NK-92 treated with Interleukin-12 subunit alpha and Interleukin-12 subunit beta, amount 100 ng/mL, for 24 hours (cell line): Measurements from ENCODE around the gene IFT74.

Experiments used
- DNase-seq: peaks from one replicate; lab custom pipeline; 2025; lab: John Stamatoyannopoulos, UW

IFT74 gene

DNA sequence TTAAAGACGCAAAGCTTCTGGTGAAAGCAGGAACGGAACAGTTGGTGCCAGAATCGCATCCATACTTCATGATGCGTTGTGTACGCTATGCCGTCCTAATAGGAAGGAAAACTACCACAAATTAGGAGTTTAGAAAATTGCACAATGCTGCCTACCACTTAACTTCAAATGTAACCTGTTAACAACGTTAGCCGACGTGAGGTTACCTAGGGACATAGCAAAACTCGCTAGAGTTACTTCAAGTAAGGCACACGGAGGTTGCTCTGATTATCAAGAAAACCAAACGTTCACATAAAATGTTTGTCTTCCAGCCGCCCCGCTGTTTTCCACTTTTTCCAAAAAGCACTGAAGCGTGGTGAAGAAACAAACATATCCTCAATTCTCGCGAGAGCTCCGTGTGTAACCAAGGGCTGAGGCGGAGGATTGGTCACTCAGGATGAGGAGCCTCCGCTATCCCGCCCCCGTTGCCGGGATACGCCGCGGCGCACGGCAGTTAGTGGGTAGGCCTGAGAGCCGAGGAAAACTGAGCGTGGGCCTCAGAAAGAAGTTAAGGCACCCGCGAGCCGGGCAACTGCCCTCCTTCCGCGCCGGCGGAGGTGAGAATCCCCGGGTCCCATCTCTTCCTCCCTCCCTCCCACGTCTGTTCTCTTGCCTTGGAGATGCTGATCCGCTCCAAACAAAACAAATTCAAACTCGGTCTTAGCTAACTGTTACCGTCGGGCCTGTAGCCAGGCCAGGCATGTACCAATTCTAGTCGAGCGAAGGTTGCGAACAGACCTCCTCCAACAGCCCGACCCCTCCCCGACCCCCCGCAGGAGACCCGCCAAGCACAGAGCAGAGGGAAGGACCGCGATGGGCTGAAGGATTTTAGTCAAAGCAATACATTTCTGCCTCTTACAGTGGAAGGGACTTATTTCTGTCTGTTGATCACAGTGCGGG is at the start of gene IFT74:
IFT74 (plus strand) TSS at position 492 of the 939 bp plus-strand sequence. CDS start 5,556 bp downstream, outside the sequence.
- peak; percentile 88 for DNase-seq

DNA sequence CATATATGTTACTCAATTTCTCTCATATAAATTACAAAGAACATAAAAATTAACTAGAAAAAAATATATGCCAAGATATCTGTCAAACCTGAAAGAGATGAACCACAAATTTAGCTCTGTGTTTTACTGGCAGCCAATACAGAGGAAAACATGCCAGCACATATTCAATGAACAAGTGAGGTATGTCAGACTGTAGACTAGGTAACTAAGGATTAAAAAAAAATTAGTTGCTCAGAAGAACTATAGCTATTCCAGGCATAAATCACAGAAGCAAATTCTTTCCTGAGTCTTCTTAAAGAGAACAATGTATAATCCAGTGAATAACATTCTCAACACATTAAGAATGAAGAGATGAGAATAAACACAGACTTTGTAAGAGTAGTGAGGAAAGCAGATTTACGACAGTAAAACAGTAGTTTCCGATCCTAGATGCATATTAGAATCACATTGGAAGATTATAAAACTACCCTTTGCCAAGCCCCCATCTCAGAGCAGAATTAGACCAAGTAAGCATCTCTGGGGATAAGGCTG is 43.0 kb upstream of the IFT74 start:
- DNase-seq: no peak

DNA sequence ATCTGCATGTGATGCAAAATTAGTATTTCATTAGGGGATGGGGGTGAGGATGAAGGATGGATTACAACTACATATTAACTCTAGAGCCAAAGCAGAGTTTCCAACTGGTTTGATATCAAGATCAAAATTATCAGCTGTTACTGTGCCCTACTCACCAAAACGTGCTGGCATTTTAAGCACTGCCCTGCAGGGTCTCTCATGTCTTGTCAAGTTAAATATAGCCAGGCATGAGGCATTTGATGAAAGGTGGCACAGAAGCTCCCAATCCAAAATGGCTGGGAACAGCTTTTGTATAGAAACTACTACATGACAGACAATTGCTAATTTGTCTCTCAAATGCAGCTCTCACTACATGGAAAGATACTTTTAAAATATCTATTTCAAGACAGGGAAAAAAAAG is 36.5 kb upstream of the IFT74 start:
- DNase-seq: no peak

DNA sequence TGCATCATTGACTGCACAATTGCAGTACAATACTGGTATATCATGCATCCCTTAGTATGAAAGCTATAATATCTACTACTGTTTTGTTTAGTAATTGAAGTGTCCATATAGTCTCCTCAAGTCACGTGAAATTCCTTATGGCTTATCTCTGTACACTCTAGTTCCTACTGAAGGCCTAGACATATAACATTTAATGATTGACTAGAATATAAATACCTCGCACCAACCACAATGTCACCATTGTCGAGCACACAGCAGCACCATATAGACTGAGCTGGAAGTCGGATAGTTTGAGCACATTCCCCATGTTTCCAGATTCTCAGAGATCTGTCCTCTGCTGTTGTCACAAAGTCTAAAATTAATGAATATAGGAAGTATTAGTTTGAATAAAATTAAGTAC is 30.6 kb upstream of the IFT74 start:
- DNase-seq: no peak

DNA sequence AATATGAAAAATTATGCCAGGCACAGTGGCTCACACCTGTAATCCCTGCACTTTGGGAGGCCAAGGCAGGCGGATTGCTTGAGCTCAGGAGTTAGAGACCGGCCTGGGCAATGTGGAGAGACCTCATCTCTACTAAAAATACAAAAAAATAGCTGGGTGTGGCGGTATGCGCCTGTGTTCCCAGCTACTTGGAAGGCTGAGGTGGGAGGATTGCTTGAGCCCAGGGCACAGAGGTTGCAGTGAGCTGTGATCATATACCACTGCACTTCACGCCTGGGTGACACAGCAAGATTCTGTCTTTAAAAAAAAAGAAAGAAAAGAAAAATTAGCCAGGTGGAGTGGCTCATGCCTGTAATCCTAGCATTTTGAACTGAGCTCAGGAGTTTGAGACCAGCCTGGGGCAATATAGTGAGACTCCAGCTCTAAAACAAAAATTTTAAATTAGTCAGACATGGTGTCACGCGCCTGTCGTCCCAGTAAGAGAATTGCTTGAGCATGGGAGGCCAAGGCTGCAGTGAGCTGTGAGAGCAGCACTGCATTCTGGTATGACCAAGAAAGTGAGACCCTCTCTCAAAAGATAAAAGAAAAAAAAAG is 27.2 kb upstream of the IFT74 start:
- DNase-seq: no peak

DNA sequence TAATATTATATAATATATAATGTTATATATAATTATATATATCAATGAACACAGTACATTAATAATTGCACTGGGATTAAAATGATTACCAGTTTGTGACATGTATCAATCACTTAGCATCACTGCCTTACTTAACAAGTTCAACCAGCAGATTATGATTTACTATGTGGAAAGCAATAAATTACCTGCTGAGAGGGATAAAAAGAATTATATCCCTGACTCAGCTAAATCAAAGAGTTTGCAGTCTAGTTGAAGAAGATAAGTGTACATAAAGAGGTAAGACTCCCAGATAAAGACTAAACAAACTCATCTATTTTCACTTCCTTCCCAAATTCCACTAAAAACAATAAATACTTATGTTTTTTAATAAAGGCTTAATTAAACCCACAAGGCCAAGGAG is 20.4 kb upstream of the IFT74 start:
- no peak for DNase-seq

DNA sequence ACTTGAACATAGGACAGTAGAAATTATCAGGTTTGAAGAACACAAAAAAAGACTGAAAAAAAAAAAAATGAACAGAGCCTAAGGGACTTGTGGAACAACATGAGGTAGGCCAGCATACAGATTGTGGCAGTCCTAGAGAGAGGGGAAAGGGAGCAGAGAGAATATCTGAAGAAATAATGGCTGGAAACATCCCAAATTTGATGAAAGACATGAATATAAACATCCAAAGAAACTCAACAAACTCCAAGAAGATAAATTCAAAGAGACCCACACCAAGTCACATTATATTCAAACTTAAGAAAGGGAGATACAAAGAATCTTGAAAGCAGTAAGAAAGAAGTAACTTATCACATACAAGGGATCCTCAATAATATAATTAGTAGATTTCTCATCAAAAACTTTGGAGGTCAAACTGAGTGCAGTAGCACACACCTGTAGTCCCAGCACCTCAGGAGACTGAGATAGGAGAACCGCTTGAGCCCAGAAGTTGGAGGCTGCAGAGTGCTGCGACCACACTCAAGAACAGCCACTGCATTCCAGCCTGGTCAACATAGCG is 18.3 kb upstream of the IFT74 start:
- DNase-seq: no peak

DNA sequence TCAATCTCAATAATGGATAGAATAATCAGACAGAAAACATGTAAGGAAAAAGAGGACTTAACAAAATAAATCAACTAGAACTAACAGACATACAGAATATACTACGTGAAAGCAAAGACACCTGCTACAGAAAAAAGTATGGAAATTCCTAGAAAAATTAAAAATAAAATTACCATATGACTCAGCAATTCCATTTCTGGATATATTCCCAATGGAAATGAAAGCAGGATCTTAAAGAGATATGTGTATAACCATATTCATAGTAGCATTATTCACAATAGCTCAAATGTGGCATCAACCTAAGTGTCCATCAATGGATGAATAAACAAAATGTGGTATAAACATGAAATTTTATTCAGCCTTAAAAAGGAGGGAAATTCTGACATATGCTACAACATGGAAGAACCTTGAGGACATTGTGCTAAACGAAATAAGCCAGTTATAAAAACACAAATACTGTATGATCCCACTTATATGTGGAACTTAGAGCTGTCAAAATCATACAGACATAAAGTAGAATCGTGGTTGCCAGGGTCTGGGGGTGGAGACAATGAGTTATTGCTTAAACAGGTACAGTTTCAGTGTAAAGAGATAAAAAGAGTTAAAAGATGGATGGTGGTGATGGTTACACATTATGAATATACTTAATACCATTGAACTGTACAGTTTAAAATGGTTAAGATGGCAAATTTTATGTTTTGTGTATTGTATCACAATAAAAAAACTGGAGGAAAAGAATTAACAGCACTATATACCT is 16.1 kb upstream of the IFT74 start:
- no peak for DNase-seq

DNA sequence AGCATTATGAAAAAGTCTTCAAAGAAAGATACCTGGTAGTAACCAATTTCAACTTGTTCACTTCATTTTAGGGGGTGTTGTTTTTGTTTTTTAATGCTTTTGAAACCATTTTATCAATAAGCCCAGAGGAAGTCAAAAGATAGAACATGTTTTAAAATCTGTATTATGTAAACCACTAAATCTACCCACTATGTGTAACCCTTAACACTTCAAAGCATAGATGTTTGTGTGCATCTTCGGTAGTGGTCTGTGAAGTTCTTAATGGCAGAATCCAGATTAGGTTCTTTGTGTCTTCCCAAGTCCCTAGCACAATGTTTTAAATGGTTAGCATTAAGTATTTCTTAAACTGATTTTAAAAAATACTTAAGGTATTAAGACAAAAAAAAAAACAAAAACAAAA is 15.4 kb upstream of the IFT74 start:
- DNase-seq: no peak

DNA sequence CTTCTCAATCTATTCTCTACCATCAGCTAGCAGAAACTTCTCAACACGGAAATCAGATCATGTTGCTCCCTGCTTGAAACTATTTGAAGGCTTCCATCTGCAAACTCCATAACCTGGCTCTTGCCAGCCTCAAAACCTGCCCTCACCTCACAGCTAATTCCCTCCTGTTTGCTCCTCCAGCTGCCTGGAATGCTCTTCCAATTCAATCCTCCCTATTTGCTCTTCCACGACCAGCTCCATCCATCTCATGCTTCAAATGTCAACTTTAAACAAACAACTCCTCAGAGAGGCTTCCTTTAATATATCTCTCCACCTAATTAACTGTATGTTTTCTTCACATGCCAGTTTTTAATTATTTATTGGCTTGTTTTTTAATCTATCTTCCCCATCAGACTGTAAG is 10.6 kb upstream of the IFT74 start:
- DNase-seq: no peak

DNA sequence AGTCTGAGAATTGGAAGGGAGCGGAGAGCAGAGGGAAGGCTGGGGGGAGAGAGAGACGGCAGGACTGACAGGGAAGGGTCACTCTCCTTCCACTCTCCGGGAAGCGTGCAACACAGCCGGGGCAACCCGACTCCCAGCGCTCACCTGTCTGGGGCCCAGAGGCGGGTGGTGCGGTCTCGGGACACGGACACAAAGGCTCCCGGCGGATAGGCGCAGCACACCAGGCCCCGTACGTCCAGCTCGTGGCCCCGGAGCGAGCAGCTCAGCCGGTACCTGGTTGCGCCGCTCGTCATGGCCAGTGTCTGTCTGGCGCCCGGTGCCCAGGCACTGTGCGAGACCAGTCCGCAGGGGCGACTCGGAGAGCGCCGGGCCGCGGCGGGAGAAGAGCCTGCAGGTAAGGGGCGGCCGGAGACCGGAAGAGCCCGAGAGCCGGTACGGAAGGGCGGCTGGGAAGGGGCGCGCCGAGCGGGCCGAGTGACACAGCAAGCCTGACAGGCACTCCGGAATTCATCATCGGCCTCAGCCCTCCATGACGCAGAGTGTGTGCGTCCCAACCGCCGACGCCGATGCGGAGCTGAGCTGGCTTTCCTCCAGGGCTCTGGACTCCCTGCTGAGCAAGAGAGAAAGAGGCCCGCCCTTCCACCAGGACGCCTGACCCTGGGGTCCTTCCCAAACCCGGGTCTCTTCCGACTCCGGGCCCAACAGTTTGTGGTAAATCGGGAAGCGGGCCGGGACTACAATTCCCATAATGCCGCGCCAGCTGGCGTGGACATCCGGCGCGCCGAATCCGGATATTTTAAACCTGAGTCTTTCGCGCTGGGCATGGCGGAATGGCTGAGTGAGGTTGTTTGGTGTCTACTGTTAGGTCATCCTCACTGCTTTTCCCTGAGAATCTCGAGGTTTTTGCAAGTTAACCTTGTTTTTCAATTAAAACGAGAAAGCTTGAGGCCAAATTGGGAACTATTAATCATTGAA is 9.2 kb upstream of the IFT74 start, which contains the start of gene PLAA:
PLAA (minus strand) TSS at position 490 of the 975 bp plus-strand sequence; CDS start at position 293, 197 bp downstream.
- DNase-seq: peak; percentile 82

DNA sequence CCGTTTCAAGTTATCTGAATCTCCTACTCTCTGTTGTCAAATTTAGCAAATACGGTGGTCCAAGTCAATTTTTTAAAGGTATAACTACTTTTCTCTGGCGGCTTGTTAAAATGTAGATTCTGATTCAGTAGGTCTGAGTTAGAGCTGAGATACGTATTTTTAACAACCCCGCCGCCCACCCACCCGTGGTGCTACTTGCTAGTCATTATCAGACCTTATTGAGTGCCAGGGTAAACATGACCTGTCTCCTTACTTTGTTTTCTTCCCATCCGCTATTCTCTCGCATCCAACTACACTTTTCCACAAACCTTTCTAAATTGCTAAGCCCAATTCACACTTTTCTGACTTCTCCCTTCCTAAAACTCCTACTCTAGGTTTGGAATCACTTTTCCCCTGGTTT is 8.5 kb upstream of the IFT74 start:
- no peak for DNase-seq

DNA sequence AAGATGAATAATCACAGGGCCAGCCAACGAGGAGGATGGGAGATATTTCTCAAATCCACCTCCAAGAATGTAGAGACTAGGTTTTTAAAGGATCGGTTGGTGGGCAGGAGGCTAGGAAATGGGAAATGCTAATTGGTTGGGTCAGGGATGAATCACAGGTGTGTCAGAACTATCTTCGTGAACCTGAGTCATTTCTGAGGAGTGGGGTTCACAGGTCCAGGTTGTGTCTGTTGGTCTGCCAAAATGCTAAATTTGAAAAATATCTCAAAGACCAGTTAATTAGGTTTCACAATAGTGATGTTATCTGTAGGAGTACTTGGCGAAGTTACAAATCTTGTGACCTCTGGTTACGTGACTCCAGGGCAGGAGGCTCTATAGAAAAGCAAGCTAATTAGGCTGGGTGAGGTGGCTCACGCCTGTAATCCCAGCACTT is 6.6 kb upstream of the IFT74 start:
- no peak for DNase-seq

DNA sequence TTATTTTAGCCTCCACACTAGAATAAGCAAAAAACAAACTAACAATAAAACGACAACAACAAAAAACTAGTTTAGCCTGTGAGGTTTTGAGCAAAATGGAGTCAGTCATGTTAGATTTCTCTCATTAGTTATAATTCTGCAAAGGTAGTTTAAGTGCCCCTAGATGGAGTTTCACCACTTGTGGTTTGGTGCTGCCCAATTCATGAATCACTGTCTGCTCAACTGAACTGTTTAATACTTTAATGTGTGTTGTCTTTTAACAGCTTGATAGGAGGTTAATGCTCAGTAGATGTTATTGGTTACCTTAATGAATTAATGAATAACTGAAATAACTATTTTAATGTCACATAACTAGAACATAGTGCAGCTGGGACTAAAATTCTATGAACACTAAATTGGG is 5.7 kb upstream of the IFT74 start:
- no peak for DNase-seq

DNA sequence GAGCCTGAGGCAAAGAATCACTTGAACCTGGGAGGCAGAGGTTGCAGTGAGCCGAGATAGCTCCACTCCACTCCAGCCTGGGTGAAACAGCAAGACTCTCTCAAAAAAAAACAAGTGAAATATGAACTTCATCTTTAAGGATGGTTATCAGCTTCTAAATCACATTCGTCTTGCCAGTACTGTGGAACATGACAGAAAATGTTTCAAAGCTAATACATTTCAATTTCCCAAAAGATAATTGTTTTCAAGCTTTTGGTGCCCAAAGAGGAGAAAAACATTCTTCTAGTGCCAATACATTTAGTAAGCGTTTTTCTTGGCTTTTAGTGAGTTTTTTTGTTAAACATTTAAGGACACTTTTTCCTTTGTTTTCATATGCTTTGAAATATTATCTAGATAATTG is 4.4 kb upstream of the IFT74 start:
- DNase-seq: no peak

DNA sequence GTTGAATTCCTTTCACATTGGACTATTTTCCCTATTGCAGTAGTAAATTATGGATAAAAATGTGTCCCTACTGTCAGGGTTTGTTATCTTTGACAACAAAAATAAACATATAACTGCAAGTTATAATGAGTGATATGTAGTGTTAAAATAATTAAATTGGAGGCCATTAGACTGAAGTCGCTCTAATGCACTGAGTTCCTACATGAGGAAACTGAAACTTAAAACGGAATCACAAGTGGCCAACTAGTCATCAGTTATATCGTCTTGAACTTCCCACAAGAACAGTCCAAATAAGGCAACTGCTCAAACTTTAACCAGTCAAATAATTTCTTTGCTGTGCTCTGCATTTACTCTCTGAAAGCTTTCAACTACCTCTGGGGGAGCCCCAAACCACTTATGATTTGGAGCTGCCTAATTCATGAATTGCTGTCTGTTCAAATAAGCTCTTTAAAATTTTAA is 2.1 kb upstream of the IFT74 start:
- DNase-seq: no peak

DNA sequence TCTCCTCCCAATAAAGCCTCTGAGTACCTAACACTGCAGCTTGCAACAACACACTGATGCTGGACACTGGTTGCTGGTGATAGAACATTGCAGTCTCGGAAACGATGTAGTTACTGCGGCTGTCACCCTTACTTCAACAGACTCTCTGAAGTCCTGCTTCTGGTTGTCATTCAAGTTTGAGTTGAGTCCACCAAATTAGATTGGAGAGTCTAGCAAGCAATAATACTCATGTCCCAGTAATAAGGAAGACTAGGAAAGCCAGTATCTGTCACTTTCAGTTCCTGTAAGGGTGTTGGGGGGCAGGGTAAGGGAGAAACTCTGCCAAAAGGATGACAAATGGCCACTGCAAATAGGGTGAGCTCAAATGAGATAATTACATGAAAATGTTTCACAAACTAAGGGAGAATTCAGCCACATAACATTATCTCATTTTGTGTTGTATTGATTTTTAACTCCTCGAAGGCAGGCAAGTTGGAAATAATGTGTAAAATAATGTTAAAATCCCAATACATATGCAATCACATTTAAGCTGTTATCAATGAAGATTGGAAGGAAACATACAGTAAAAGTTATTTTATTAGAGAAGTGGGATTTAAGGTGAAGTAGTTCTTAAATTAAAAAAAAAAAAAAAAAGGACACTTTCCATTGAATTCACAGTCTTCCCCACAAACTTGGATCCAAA is 849 bp upstream of the IFT74 start:
- no peak for DNase-seq

DNA sequence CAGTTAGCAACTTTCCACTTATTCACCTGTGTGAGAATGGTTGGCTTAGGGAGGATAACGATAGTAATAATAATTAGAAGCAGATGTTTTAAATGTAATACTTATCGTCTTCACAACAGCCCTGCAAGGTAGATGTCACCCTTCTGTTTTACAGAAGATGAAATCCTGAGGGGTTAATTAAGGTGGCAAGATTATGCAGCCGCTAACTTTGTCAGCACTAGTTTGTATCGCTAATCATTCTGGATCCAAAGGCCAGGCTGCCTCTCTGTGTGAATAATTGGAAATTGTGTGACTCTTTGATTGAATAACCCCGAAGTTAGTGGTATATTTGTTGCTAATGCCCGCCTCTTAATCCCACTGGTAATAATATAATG is 635 bp downstream of the IFT74 start:
- no peak for DNase-seq

DNA sequence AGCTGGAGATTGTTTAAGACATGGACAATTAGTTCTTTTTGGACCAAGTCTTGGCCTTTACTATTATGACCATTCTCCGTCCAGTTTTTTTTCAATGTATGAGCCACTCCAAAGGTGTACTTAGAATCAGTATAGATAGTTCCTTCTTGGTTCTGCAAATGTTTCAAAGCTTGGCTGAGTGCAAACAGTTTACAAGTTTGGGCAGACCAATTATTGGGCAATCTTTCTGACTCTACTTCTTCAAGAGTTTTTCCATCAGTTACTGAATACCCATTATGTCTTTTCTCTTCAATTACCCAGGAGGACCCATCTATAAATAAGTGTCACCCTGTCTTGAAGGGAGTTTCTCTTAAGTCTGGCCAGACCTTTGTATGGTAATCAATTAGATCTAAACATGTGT is 15.5 kb downstream of the IFT74 start:
- no peak for DNase-seq

DNA sequence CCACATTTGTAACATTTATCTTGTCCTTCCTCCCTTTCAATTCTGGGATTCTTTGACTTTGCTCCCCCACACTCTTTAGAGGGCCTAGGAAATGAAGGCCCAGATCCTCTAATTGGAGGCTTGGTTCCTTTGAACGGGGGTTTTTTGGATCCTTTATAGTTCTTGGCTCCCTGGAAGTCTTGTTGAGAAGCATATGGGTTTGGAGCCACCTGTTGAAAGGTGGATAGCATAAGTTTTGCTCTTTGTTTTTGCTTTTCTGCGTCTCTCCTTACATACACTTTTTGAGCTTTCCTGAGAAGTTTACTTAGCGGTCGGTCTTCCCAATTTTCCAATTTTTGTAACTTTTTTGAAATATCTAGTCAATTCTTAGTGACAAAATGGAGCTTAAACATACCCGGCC is 17.8 kb downstream of the IFT74 start:
- DNase-seq: no peak
